GM18873 (cell line): Measurements from ENCODE around the gene NPB.
"Not testable (repeated sequence)": the region's sequence is repeated elsewhere in the genome, so short reads cannot be mapped to it uniquely, and the experiment has no call there.

ENCODE experiments used
- ATAC-seq: cut with Tn5 transposase; IDR thresholded peaks from one replicate; pipeline ENCODE4 v1.9.1; 2021; ENCODE audit warnings: mild to moderate bottlenecking, moderate library complexity, moderate number of reproducible peaks; ENCODE audit not compliant: unreplicated experiment, low FRiP score

The NPB gene

GRCh38 chr17:81910840-81911276, 8.8 kb downstream of the NPB start:
- ATAC-seq = no peak

DNA sequence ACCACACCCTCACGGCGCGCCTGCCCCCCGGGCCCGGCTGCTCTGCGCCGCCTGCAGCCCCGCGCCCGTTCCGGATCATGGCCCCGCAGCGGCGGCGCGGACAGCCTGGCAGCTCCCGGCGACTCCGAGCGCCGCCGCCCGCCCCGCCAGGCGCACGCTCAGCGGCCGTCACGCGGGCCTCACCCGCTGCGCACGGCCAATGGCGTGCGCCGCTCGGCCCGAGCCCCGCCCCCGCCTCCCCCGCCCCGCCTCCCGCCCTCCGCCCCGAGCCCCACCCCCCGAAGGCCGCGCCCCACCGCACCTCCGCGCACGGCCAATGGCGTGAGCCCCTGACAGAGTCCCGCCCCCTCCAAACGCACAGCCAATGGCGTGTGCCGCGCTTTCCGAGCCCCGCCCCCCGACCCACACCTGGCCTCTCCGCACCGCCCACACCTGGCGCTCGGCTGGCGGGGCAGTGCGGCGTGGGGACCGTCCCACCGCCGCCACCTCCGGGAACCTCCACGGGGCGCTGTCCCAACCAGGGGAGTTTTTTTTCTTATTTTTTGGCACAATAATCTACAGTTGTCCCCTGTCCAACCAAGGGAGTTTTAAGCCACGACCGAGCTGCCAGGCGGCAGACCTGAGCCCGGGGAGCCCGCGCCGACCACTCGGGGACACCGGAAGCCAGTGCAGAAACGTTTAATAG, 9.4 kb downstream of the NPB start, which contains the start of gene PCYT2:
Gene PCYT2 (minus strand): TSS at position 123 of the 685 bp plus-strand sequence. CDS start 44 bp downstream, at position 79.
- no peak for ATAC-seq

GRCh38 chr17:81911969-81912368, 9.9 kb downstream of the NPB start:
- no peak for ATAC-seq

DNA sequence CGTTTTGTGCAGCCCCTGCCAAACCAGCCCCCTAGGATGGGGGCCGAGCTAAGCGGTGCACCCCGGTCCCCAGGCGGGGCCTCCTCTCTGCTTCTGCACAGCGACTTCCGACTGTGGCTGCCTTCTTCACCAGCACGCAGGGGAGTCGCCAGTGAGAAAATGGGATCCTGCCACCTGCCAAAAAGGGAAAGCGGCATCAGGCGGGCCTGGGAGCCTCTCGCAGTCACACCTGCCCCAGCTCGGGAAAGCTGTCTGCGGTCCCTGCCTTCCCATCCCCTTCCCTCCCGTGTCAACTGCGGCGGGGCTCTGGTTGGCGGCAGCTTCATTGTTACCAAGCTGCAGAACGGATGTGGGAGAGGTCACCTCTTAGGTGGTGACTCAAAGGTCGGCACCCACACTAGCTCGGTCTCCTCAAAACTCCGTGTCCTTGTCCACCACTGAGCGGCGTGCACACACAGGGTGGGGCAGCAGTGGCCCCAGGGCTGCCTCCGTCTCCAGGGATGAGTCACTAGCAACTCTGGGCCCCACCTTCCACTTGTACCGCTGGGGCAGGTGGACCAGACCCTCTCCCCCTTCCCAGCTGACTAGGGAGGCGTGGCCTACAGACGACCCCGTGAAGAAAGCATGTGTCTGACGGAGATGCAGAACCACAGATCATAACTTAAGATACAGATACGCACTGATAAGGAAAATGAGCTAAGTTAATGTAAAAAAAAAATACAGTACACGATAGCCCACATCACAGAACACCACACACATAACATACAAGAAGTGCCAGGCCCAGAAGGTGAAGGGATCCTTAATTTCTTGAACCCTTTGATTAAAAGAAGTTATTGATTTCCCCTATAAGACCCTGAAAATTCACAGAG, 10.6 kb downstream of the NPB start:
- no peak for ATAC-seq

GRCh38 chr17:81913394-81914102, 11.5 kb downstream of the NPB start:
- no peak for ATAC-seq

- ATAC-seq = no peak
Measured at GRCh38 chr17:81914103-81914850, 12.2 kb downstream of the NPB start.

DNA sequence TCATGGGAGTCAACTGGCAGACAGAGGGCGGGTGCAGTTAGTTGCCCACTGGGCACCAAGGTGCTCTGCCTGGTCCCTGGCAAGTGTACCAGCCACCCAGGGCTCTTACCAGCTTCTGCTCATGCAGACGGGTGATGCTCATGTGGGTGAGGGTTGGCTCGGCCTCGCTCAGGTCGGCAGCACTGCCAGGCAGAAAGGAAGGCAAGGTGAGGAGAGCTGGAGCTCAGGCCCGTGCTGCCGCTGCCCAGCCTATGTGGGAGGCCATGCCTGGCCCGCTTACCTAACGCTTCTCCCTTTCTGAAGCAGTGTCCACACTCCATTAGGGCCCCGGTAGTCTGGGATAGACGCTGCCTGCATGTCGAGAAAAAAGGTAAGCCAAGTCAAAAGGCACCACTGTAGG, 13.3 kb downstream of the NPB start:
- no peak for ATAC-seq

GRCh38 chr17:81916234-81917001, 14.4 kb downstream of the NPB start:
- ATAC-seq = no peak

DNA sequence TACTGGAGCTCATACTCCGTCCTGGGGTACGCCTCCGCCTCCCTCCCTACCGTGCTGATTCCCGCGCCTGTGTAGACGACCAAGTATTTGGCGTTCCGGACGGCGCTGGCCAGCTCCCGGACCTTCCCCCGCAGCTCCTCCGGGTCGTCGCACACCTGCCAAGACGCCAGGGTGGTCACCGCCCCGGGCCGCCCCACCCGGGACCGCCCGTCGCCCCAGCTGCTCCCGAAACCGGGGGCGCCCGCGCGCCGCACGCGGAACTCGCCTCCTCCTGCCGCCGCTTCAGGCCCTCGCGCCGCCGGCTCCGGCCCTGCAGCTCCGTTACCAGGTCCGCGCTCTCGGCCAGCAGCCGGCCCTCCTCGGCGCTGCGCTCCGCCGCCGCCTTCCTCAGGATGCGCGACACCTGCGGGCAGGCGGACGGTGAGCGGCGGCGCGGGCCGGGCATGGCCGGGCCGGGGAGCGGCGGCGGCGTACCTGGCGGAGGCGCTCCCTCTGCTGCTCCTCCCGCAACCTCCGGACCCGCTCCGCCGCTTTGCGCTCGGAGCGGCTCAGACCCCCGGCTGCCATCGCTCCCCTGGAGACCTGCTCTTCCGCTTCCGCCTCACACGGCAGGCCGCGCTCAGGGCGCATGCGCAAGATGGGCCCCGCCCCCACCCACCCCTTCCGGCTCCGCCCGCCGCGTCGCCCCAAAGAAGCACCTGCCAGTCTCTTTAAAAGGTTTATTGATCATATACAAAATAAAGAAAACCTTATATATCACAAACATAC, 15.7 kb downstream of the NPB start, which contains the start of gene SIRT7:
Gene SIRT7 (minus strand): TSS at position 612 of the 768 bp plus-strand sequence. CDS start 45 bp downstream, at position 567.
- no peak for ATAC-seq

DNA sequence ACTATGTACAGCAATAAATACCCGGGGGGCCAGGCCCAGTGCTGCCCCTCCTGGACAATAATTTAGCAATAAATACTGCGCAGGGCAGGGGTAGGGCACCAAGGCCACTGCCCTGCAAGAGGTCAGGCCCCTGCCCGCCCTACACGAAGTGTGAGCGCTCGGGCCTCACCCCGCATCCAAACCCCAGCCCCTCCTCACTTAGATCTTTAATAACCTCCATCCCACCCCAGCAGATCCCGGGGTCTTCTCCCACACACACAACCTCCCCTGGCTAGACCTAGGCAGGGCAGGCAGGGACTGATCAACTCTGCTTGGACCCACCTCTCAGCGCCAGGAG, 16.3 kb downstream of the NPB start:
- not testable (repeated sequence) for ATAC-seq

DNA sequence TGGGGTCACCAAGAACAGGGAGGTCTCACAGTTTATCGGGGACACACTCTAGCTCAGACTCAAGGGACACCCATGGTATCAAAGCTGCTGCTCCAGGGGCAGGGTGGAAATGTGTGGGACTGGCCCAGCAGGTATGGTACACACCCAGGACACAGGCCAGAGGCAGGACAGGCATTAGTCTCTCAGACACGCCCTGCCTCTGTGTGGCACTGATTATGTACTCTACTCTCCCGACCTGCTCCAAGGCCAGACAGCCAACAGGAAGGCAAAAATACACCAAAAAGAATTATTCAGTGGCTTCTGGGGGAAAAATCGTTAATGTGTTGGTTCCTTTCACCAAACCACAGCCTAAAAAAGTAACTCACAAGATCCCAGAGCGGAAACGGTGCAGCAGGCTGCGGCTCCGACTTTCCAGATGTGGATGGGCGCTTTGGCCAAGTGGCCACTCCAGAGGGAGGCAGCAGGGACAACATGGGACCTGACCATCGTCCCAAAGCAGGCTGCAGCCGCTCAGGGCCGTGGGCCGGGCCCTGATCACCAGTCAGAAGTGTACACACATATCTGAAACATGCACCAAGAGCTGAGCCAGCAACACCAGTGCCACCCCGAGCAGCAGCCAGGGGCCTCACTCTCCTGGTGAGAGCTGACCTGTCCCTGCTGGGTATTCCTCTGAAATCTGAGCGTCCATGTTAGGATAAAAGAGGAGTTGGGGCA, 17.0 kb downstream of the NPB start:
- no peak for ATAC-seq

DNA sequence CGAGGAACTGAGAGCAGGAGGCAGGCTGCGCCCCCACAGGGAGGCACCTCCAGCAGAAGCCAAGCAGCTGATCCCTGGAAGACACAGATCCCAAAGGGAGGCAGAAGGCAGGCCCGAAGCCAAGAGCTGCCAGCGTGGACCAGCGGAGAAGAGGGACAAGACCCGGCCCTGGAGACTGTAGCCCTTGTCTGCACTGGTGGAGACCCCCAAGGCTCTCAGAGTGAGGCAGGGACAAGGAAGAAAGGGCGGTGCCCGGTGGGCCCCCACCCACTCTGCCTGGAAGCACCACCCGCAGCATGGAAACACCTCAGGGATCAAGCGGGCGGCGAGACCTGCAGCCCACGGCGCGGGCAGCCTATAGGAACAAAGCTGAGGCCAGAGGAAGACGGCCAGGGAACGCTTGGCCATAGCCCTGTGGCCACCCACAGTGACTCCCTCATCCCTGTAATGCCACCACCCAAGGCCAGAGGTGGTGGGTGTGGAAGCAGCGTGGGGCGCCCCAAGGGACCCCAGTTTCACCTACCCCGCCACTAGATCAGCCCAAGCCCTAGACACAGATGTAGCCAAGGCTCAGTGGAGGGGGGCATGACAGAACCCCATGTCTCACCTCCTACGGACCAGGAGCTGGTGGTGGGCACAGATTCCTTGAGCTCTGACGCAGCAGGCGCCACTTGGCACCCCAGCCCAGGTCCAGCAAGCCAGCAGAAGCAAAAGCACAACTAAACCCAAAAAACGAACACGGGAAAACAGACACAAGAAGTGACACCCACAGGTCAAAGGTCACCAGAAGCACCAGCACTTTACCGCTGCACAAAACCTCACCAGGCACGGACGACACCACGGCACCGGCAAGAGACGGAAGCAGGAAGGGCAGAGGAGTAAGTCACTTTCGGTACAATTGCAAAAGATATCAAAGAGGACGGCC, 18.8 kb downstream of the NPB start:
- ATAC-seq = no peak

GRCh38 chr17:81921537-81921862, 19.5 kb downstream of the NPB start:
- ATAC-seq = no peak

GRCh38 chr17:81921996-81922565, 20.0 kb downstream of the NPB start:
- ATAC-seq = no peak

- ATAC-seq = no peak
Measured at GRCh38 chr17:81922566-81923301, 20.7 kb downstream of the NPB start.
